Kidney (tissue), 14 donors: ENCODE data around the gene NXPE4. TPM values are rescaled to one million over a fixed set of nuclear protein-coding genes. Genes with fewer than 3 reads are reported as not detected.

Experiments
- DNase-seq, 5 donors: peaks; one replicate each; pipeline ENCODE4 v3.0.0-alpha.2; 2013 to 2020
- FAIRE-seq: peaks from 2 replicates; lab custom pipeline; 2012; peaks lifted over from hg19 to GRCh38; lab: Jason Lieb, UNC
- H3K27ac ChIP-seq, 2 donors: one replicate each; pipeline ENCODE4 v1.7.0; 2013; ENCODE audit warnings: low read depth in 2 of 2, low read length in 2 of 2, inconsistent platforms in 1 of 2
- H3K27me3 ChIP-seq: one replicate; pipeline ENCODE4 v1.7.1; 2013; ENCODE audit warnings: low read length, inconsistent platforms; ENCODE audit not compliant: control insufficient read depth, insufficient read depth
- H3K36me3 ChIP-seq, 3 donors: one replicate each; pipeline versions ENCODE4 v1.7.0 to v1.7.1; 2013; ENCODE audit warnings: low read length in 3 of 3, control low read depth in 1 of 3, inconsistent platforms in 1 of 3; ENCODE audit not compliant: insufficient read depth in 3 of 3, control insufficient read depth in 2 of 3
- H3K4me1 ChIP-seq, 3 donors: one replicate each; pipeline versions ENCODE4 v1.7.0 to v1.7.1; 2013; ENCODE audit warnings: low read length in 3 of 3, inconsistent platforms in 1 of 3, low read depth in 1 of 3; ENCODE audit not compliant: control insufficient read depth in 2 of 3, insufficient read depth in 2 of 3
- H3K4me3 ChIP-seq, 3 donors: one replicate each; pipeline versions ENCODE4 v1.7.0 to v1.8.1; 2013; ENCODE audit warnings: low read length in 3 of 3, control low read depth in 1 of 3, inconsistent platforms in 1 of 3
- H3K9ac ChIP-seq, 3 donors: one replicate each; pipeline versions ENCODE4 v1.7.0 to v1.7.1; 2013; ENCODE audit warnings: low read length in 3 of 3, control low read depth in 1 of 3, inconsistent platforms in 1 of 3
- H3K9me3 ChIP-seq, 3 donors: one replicate each; pipeline versions ENCODE4 v1.7.0 to v1.7.1; 2013; ENCODE audit warnings: low read length in 3 of 3, control low read depth in 1 of 3, inconsistent platforms in 1 of 3; ENCODE audit not compliant: control insufficient read depth in 2 of 3, insufficient read depth in 1 of 3
- CTCF ChIP-seq: IDR thresholded peaks from 3 replicates; pipeline ENCODE4 v1.5.1; 2012; ENCODE audit warnings: mild to moderate bottlenecking, moderate library complexity, borderline replicate concordance; ENCODE audit not compliant: insufficient read depth; ENCODE audit errors: extremely low read depth
- intact Hi-C: fragments of 100-400 bp; cut with DNase I; formaldehyde crosslinking; loops from one replicate; pipeline ENCODE4 v1.11.1; 2022
- polyA plus RNA-seq: library from polyadenylated mRNA; stranded (reverse); fragments of 350-450 nt; fragmentation: Illumina TruSeq; extraction: RNeasy Lipid Tissue Mini Kit (QIAGEN cat#74804); gene quantifications from one replicate; pipeline ENCODE4 v1.2.3, GENCODE V29; 2014; ENCODE audit warnings: low read depth, low replicate concordance; ENCODE audit not compliant: insufficient read depth
- total RNA-seq: library from RNA; stranded (reverse); fragmentation: NEBNext Ultra II Directional; extraction: Animal tissue kit (Norgen Biotek cat#: 25700); gene quantifications from one replicate; pipeline ENCODE4 v1.2.1, GENCODE V29; 2021
- donor health status: control.
- donor health status: control.
- donor health status: control.
- donor health status: control.
- donor health status: control.
- donor health status: DM: yes; HTN: yes; CAD: no.
- donor health status: Normal renal cell carcinoma (clear cell type).

The NXPE4 gene
- total and polyA plus RNA-seq, 2 donors from 2014 or later: 0.34 to 0.63 TPM

- Histone ChIP-seq H3K4me1 (no peaks in the 10 kb centered on the region), H3K27ac (no peak overlapping the region), H3K27me3 (no peaks in the 10 kb centered on the region), H3K9ac (no peak overlapping the region), H3K9me3 (peaks cover 0 to 13% (median 0%) of the 10 kb centered on the region in 3 donors), H3K4me3 (no peak overlapping the region), H3K36me3 (no peaks in the 10 kb centered on the region)
- no peak for TF ChIP-seq CTCF
- FAIRE-seq (no peak), DNase-seq (no peak)
- intact Hi-C loops: no loop called here
Observed at GRCh38 chr11:114618139-114618538, 22.6 kb upstream of the NXPE4 start.

- Histone ChIP-seq H3K36me3 (no peaks in the 10 kb centered on the region), H3K4me3 (no peak overlapping the region), H3K4me1 (no peaks in the 10 kb centered on the region), H3K27me3 (no peaks in the 10 kb centered on the region), H3K27ac (no peak overlapping the region), H3K9ac (no peak overlapping the region), H3K9me3 (peaks cover 0 to 10% (median 0%) of the 10 kb centered on the region in 3 donors)
- no peak for TF ChIP-seq CTCF
- no peak for DNase-seq
- intact Hi-C loops: no loop called here
- FAIRE-seq: no peak
Observed at GRCh38 chr11:114617157-114618124, 21.9 kb upstream of the NXPE4 start.

- intact Hi-C loops: no loop called here
- Histone ChIP-seq H3K9ac (no peak overlapping the region), H3K9me3 (peaks cover 0 to 6% (median 0%) of the 10 kb centered on the region in 3 donors), H3K27ac (no peak overlapping the region), H3K4me3 (no peak overlapping the region), H3K36me3 (no peaks in the 10 kb centered on the region), H3K4me1 (no peaks in the 10 kb centered on the region), H3K27me3 (no peaks in the 10 kb centered on the region)
- FAIRE-seq: no peak
- no peak for DNase-seq
- TF ChIP-seq CTCF: no peak
Observed at GRCh38 chr11:114616516-114616915, 20.9 kb upstream of the NXPE4 start.
